ENCODE data around the gene SECTM1.

DNA sequence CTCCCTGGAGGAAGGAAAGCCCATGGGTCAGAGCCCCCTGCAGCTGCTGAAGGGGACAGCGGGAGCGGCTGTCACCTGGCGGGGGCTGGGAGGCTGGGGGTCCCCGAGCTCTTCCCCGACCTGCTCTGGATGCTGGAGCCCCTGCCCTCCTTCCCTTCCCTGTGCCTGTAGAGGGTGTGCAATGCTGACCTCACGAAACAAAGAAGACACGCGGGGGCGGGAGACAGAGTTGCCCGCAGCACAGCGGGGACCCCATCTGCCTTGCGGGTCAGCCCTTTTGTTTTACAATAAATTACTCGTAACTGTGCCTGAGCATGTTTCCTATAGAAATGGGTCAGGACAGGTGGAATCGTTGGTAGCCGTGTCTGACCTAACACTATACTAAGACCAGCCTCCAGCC lies 6.3 kb downstream of the SECTM1 start:
- no peak for TF ChIP-seq EZH2 (IDR thresholded peaks at IDR 0.05; ENCODE audit: borderline replicate concordance, low read length)
- TF ChIP-seq, protein P1, sequence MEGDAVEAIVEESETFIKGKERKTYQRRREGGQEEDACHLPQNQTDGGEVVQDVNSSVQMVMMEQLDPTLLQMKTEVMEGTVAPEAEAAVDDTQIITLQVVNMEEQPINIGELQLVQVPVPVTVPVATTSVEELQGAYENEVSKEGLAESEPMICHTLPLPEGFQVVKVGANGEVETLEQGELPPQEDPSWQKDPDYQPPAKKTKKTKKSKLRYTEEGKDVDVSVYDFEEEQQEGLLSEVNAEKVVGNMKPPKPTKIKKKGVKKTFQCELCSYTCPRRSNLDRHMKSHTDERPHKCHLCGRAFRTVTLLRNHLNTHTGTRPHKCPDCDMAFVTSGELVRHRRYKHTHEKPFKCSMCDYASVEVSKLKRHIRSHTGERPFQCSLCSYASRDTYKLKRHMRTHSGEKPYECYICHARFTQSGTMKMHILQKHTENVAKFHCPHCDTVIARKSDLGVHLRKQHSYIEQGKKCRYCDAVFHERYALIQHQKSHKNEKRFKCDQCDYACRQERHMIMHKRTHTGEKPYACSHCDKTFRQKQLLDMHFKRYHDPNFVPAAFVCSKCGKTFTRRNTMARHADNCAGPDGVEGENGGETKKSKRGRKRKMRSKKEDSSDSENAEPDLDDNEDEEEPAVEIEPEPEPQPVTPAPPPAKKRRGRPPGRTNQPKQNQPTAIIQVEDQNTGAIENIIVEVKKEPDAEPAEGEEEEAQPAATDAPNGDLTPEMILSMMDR (conservative IDR thresholded peaks at IDR 0.05 in 1 of 2, IDR thresholded peaks at IDR 0.05 in 1 of 2; ENCODE audit: extremely low read depth in 1 of 2, insufficient read depth in 1 of 2, low read depth in 1 of 2, low read length in 2 of 2), result no peak

Measured in mammary epithelial cell (primary cell).